ENCODE results near the gene CATSPER3.

Gene CATSPER3

DNA sequence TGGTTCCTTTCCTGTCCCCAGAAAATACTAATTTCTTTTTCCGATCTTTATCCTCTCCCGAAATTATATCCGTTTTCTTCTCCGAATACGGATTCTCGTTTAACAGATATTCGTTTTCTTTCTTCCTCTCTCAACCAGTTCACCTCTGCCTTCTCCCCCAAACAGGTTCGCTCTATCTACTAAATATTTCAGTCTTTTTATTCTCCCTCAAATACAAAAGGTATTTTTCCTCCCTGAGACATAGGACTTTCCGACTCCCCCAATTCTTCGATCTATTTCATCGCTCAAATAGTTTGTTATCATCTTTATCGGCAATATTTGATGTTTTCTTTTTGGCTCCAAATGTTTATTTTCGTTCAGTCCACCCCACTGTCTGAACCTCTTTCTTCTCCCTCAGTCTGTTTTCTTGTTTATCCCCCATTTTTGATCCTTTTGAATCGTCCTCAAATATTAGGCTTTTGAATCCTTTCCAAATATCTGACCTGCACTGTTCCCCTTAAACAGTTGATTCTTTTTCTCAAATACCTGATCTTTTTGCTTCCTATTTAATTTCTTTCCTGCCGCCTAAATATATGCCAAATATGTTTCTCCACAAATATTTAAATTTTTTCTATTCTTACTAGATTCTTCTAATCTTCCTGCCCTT is 61.9 kb downstream of the CATSPER3 start:
- DNase-seq (ENCODE audit: low read depth in 2 of 2), result no peak

DNA sequence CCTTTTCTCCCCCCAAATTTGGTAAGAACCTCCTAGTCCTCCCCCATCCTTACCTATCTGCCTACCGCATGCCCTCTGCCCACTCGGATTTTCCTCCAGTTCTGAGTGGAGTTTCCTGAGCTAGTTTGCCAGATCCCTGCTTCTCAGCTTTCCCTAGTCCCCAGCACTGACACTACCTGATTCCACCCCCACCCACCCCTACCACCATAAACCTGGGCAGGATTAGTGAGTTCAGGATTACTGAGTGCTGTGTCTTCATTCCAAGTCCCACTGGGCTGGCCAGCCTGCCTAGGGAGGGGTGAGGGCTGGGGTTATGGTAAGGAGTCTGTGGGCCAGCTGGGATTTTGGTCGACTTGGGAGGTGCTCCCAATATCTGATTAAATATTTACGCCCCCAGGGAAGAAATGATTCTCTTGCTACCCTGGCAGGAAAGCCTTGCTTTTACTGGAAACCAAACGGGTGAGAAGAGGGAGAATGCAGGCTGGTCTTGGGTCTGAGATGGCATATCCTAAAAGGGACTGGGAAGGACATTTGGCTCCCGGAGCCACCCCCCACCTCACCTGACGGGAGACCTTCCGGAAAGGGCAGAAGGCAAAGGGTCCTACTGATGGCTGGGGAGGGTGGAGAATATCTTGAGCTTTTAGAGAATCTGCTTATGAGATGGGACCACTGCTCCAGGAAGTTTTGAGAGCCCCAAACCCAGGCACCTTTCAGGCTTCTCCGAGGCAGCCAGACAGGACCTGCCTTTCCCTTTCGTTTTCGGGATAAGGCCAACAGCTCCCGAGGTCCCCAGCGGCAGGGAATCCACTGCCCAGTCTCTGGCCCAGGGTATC is 62.6 kb downstream of the CATSPER3 start:
- DNase-seq (ENCODE audit: low read depth in 2 of 2), result no peak

DNA sequence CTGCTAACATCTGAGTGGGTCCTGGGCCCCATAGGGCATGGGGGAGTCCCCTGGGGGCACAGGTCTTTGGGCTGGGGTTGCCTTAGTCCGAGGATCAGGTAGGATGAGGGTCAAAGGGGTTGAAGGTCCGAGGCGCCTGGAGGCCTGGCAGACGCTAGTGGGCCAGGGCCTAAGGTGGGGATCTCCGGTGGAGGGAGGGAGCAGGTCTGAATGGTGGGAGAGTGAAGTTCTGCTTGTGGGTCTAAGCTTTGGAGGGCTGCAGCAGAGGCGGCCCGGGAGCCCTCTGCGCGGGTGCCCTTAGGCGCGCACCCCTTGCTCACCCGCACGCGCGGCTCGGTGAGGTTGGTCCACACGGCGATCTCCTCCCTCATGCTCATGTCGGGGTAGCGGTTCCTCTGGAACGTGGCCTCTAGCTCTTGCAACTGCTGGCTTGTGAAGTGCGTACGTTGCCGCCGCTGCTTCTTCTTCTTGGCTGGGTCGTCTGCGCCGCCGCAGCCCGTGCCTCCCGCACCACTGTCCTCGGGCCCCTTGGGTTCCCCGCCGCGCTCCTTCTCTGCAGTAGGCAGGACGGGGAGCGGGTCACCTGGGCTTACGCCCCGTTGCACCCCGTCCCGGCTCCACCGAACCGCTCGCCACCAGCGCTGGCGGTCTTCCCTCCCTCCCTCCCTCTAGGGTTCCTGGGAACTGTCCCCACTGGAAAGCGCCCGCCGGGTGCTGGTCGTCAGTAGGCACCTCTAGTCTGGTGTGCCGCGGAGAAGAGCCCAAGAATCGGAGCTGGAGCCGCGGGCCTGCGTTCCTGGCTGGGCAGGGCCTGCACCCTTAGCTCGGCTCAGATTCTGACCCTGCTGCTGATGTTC is 63.5 kb downstream of the CATSPER3 start:
- no peak for DNase-seq (ENCODE audit: low read depth in 2 of 2)

DNA sequence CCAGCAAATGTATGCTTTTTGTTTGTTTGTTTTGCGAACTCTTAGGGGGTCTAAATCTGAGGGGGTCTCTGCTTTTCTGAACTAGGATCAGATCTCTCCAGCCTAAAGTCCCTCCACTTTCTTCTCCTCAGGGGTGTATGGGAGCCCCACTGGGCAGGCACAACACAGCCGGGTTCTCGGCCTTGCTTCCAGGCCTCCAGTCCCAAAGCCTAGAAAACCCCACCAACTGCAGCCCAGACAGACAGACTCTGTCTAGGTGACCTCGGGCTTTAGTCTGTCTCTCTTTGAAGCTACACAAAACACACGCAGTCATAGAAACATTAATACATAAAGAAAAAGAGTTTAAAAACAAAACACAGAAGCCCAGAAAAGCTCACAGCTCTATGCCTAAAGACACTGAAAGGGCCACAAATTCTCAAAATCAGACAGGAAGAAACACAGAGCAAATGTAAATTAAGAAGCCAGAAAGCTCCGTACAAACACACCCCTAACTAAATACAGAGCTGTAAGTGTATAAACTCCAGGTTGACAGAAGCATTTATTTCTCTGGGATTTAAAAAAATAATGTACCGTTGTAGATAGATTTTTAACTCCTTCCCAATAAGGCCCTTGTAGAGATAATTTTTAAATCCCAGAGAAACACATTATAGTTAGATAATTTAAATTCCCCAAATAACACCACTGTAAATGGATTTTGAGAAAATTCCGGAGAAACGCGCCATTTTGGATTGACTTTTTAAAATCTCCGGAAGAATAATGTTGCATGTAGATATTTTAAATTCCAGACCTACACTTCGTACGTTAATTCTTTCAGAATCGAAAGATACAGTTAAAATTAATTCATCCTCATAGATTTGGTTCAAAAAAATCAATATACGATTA is 64.3 kb downstream of the CATSPER3 start:
- no peak for DNase-seq (ENCODE audit: low read depth in 2 of 2)

DNA sequence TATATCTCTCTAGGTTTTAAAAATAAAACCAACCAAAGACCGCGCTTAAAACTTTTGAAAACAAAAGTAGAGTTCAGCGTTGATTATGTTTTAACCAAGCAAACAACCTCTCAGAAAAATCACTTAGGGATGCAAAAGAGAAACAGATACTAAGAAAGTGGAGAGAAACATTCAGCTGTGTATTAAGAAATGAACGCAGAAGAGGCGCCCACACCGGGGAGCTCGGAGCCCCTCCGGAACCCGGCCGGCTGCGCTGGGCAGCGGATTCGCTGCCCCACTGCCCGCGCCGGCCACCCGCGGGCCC is 64.9 kb downstream of the CATSPER3 start:
- DNase-seq (ENCODE audit: low read depth in 2 of 2), result no peak

DNA sequence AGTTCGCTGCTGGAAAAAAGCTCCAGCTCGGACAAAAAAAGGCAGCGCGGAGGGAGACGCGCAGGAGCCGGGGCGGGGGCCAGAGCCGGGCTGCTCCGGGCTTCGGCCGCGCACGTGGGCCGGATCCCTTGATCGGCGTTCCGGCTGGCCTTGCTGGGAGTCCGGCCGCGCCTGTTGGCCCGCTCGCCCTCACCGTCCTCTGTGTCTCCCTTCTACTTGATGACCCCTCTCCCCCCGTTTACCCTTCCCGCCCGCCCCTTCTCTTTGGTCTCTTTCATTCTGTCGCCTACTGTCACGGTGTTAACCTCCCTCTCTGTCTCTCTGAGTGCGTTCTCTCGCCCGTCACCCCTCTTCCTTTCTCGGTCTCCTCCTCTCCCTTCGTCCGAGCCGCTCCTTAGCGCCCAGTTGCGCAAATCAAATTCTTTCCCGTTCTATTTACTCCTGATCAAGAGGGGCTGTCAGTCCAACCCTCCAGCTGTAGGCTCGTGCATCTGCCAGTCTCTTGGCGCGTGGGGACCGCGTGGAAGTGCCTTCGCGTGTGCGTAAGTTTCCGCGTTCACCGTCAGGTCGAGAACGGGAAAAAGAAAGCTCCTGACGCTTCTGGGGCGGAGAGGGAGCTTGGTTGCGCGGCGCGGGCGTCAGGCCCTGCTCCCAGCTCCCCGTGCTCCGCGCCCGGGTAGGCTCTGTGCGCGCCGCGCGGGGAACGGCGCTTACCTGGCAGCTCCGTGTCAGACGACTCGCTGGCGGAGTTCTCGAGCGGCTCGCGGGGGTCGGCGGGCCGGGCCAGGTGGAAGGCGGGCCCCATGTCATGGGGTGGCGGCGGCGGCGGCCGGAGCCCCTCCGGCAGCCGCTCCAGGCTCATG is 65.5 kb downstream of the CATSPER3 start:
- no peak for DNase-seq (ENCODE audit: low read depth in 2 of 2)

DNA sequence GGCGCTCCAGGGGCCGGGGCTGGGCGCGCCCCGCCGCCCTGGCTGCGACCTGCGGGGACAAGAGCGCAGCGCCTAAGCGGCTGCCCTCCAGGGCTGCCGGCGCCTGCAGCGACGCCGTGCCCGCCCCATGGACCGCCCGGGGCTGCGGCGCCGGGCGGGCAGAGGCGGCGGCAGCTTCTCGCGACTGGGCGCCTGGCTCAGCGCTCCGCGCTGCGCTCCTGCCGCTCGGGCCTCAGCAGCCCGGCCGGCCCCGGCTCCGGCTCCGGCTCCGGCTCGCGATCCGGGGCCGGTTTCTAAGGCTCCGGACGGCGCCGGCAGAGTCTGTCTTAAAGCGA is 66.2 kb downstream of the CATSPER3 start, which contains the start of gene PITX1:
Gene PITX1 (minus strand): TSS at position 328 of the 335 bp plus-strand sequence. CDS start 347 bp downstream, outside the sequence.
- no peak for DNase-seq (ENCODE audit: low read depth in 2 of 2)

DNA sequence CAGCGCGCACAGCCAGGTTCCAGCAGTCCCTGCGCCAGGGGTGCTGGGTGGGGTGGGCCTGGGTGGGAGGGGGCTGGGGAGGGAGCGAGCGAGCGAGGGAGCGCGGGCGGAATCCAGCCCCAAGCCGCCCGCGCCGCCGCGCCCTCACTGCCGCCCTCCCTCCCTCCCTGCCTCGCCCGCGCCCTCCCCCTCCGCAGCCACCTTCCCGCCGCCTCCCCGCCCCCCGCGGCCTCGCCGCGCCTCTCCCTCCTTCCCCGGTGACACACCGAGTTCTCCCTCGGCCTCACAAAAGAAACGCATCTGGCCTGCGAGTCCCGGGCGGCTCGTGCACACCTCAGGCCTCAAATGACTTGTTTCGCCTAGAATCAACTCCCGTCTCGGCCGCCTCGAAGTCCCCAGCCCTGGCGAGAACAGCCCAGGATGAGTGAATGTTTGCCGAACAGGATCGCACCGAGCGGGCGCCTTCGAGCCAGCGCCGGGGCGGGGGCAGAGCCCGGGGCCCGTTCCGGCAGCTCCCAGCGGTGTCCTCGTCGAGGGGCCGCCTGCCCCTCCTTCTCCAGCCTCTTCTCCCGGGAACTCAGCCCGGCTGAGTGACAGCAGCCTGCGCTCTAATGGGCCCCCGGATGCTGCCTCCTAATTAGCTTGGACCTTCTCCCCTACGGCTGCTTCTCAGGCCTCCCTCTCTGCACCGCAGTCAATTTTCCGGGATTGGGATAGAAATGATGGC is 66.7 kb downstream of the CATSPER3 start:
- no peak for DNase-seq (ENCODE audit: low read depth in 2 of 2)

DNA sequence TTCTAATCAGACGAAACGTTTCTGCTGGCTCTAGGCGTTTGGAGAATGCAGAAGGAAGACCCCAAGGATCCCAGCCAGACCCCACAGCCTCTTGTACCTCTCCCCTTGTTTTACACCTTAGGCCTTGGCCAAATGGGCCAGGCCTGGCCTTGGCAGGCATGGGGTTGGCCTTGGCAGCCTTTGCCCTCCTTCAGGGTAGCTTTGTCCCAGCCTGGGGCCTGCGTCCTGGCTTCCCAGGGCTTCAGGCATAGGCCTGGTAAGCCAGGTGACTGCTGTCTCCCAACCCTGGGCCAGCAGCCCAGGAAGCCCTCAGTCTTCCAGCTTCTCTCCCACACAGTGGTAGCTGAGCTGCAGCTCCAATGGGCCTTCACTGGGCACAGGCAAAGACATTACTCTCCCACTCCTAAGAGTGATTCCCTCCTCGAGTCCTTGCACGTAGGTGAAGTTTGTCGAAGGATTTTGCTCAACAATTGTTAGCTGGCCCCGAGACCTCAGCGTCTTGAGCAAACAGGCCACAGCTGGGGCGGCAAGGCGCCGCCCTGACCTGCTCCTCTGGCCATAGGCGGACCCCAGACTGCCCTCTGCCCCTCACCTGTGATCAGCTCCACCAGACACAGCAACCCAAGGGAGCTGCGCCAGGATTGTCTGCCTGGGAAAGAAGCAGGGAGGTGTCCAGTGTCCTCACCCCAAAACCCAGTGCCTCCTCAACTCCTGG is 67.4 kb downstream of the CATSPER3 start:
- DNase-seq (ENCODE audit: low read depth in 2 of 2), result no peak

DNA sequence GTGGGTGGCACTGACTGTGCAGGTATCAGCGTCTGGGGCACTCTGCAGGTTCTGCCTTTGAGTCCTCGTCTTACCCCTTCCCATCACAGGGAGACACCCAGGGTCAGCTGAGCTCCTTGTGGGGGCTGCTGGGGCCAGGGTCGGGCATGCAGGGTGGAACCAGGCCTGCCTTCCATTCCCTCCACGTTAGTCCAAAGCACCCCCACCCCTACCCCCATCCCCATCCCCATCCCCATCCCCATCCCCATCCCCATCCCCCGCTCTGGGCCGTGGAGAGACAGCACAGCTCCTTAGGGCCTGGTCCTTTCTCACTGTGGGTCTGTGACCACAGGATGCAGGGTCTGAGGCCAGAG is 67.9 kb downstream of the CATSPER3 start:
- DNase-seq (ENCODE audit: low read depth in 2 of 2), result no peak

DNA sequence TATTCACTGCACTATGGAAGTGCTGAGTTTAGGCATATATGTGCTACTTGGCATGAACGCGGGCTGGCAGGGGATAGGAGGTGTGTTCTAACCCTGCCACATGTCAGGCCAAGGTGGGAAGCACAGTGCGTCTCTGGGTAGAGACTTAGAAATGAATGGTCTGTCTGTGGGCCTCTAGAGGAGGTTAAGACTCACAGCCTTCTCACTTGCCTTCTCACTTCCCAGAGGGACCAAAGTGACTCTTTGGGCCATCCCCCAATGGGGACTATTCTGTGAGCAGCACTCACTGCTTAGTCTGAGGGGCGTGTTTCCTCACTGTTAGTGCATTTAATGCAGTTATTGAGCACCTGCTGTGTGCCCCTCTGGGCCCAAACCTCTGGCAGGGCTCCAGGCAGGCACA is 68.7 kb downstream of the CATSPER3 start:
- DNase-seq (ENCODE audit: low read depth in 2 of 2), result no peak

DNA sequence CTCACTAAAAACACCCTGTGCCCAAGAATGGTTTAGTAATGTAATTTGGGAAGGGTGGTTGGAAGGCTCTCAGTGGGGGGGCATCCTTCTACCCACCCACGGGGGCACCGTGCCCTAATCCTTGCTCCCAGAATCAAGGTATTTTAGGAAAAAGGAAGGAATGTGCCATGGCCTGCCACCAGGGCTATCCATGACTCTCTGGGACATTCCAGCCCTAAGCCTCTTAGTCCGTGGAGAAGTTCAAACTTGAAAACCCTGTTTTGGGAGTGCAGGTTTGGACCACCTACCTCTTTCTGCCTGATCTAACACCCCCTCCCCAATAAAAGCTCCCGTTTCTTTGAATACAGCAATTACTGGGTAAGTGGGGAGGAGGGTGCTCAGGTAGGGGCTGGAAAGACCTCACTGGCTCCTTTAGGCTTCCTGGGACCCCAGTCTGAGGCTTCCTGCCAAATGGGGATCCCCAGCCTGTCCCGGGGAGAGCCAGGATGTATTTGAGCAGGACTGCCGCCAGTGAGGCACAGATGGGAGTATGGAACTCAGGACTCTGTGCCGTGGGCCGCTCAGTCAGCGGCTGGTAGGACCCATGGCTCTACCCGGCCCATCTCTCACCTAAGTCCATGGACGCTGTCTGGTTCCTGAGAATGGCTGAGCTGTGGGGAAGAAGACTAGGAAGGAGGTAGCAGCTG is 70.0 kb downstream of the CATSPER3 start:
- no peak for DNase-seq (ENCODE audit: low read depth in 2 of 2)

DNA sequence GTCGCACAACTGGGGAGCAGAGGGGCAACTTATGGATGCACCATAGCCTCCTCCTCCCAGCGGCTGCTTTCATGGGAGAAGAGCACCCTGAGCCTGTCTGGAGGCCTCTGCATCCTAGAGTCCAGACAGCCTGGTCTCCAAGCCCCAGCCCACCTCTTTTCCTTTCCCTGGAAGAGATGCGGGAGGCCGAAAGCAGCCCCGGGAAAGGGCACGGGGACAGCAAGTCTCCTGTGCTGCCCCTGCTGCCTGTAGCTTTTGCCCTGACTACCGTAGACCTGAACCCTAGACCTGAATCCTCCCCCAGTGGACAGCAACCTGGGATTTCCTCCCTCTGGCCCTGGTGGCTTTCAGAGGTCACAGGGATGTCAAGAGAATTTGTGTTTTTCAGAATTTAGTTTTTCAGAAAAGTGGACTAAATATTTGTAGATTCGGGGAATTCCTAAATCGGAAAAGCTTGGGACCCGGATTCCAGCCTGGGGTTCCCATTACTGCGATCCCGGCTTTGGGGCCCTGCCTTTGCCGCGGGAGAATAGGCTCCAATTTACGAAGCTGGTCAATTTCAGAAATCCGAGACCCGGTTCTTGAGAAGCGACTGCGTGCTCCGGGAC is 70.6 kb downstream of the CATSPER3 start:
- DNase-seq (ENCODE audit: low read depth in 2 of 2), result no peak

DNA sequence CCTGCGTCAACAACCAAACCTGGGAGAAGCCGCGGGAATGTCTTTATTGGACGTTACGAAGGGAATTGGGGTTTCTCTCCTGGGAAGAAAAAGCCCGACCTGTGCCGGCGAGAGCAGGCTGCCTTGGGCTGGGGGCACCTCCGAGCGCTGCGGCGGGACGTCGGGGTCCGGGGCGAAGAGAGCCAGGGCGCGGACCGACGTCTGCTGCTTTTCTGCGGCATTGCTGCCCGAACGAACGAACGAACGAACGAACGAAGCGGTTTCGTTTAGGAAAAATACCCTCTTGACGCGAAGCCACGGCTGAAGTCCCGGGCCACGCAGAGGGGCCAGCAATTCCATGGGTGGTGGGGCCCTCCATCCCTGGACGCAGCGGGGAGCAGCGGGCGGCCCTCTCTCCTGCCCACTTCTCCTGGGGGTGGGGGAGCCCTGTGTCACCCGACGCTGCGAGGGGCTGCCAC is 71.1 kb downstream of the CATSPER3 start:
- DNase-seq (ENCODE audit: low read depth in 2 of 2), result no peak

DNA sequence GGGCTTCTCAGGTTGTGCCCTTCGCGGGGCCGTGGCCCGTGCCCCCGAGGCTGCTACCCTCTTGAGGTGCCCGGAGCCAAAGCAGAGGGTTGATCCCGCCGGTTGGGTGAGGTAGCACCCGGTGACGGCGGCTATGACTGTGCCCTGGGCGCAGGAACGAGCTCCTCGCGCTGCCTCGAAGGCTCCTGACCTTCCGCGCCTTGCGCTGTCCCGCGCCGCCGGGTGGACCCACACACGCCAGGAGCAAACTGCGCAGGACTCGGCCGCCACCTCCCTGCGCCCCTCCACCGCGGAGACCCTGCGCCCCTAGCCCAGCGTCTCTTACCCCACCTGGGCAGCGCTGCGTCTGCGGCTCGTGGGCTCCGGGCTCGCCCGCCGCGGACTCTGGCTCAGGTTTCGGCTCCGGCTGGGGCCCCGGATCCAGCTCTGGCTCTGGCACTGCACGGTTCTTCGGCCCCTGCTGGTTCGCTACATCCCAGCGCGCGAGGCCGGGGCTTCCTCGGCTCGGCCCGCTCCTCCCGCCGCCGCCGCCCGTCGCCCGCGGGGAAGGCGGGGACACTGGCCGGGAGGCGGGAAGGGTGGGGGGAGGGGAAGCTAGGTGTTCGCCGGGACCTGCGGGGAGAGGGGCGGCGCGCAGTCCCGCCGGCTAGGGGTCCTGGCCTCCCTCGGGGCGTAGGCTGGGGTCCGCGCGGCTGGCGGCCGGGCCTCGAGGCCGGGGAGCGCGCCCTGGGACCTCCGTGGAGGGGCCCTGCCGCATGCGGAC is 71.7 kb downstream of the CATSPER3 start:
- DNase-seq (ENCODE audit: low read depth in 2 of 2), result no peak

DNA sequence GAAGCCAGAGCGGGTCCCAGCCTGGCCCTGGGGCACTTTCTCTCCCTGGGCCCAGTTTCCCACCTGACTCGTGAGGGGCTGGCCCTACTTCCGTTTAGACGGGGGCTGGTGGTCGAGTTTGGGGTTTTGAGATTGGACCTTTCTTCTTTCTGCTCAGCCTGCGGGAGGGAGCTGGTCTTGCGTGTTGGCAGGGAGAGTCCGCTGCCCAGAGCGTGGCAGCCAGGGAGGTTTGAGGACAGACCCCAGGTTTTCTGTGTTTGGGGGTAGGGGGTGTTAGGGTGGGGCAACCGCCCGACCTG is 72.3 kb downstream of the CATSPER3 start:
- no peak for DNase-seq (ENCODE audit: low read depth in 2 of 2)

DNA sequence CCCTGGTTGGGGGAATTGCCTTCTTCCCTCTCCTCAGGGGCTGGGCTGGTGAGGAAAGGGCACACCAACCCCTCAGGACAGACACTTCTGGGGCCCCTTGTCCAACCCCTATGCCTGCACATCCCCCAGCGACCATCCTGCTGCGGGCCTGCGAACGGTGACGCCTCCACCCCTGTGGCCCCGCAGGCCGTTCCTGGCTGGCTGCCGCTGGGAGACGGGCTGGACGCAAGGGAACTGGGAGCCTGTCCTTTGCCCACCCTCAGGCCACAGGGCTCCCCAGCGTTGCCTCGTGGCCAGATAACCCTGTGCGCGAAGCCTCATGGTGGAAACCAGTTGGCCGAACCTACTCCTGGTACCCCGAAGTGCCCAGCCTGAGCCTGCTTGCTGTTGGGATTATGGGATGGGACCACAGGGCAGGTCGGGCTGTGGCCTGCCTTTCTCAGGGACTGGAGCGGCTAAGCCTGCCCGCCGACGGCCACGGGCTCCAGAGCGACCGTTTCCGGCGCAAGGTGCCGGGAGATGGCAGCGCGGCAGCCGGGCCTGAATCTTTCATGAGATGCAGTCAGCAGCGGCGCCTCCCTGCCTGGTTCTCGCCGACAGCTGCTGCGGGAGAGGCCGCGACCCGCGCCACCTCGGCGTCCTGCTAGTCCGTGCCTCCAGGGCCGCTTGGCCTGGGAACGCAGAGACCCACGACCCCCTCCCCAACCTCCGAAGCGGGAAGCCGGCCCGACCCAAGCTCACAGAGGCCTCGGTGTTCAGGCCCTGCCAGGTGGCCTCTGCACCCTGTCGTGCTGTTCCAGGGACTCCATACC is 72.8 kb downstream of the CATSPER3 start:
- DNase-seq (ENCODE audit: low read depth in 2 of 2), result no peak
